DLD1 (cell line): Measurements from ENCODE around the gene CPSF4.
"Not testable (repeated sequence)": the region's sequence is repeated elsewhere in the genome, so short reads cannot be mapped to it uniquely, and the experiment has no call there.

Source experiments
- in situ Hi-C: cut with HindIII; loops from 2 replicates; pipeline ENCODE4 v1.10.0; 2017; ENCODE audit warnings: low sequenced_read_pairs

The CPSF4 gene

DNA sequence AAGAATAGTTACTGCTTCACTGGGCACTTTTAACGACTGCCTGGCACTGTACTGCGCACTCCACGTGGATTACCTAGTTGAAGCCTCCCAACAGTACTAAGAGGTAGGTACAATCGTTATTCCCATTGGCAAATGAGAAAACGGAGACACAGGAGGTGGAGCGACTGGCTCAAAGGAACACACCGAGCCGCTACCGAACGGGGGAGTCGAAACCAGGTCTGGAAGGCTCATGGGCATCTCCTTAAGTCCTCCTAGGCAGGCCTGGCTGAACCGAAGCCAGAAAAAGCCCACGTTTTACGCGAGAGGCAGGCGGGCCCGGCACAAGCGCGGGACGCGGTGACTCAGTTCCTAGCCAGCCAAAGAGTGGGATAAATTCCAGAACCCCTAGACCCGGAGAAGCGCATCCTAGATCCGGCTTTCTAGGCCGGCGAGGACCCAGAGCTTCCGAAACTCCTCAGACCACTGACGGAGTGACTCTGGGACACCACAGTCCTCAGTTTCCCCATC, 30.8 kb upstream of the CPSF4 start:
- in situ Hi-C loops, result no loop called here

DNA sequence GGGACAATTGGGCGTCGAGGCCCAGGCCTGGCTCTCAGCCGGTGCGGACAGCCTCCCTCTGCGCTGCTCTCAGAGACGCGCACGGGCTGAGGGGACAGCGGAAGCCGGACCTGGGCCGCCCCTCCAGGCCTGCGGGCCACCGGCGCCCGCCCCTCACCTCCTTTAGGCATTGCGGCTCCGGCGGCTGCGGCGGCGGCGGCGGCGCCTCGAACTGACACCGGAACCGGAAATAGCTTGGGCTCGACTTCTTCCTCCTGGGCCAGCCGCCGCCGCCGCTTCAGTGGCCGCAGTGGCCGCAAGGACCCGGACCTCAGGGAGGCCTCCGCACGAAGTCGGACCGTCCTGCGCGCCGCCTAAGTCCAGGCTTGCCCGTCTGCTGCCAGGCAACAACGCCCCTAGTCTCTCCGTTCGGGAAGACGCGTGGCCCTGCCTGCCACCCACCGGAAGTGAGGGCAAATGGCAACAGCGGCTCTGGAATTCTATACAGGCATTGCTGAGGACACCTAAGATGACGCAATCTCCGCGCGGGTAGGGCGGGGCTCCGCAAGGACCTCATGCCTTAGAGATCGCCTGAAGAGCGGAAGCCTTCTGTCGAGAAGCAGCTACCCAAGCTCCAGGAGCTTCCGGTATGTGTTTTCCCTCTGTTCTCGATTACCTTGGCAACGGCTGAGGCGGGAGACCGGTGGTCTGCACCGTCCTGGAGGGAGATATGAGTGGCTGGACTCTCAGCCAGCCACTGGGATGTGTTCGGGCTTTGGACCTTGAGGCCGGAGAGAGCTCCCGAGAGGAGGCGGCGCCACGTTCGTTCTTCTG, 30.2 kb upstream of the CPSF4 start, which contains the start of the genes BUD31 and PDAP1:
Gene BUD31 (plus strand): TSS at position 591 of the 813 bp plus-strand sequence. CDS start 2,124 bp downstream, outside the sequence.
Gene PDAP1 (minus strand): TSS at position 219 of the 813 bp plus-strand sequence. CDS start 49 bp downstream, at position 170.
- in situ Hi-C loops, result no loop called here

DNA sequence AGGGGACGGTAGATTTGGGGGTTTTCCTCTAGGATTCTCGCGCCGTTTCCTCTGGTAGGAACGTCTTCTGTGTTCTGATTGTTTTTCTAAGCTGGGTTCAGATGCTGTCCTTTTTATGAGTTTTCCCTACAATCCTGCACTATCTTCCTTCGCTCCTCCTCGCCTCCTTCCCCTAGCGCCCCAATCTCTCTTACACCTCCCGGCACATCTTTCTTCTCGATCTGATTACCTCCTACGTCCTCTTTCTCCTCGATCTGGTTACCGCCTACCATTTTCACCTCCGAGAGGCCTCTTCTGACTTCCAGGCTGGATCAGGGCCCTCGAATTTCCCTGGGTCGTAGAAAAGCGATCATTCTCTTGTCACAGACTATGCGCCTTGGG, 29.6 kb upstream of the CPSF4 start:
- in situ Hi-C loops, result no loop called here

DNA sequence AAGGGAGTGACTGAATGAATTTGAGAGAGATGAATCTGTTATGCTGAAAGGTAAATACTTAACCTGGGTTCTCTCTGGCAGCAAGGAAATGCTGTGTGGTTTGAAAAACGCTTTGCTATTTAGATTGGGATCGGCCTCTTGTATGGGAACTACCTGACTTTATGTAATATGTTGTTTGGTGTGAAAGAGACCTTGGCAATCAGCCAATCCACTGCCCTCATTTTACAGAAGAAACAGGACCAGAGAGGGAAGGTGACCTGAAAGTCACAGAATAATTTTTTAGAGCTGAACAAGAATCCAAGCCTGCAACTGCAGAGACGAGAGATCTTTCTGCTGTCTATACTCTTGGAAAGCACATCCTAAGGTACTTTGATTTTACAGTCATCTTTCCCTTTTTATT, 28.9 kb upstream of the CPSF4 start:
- in situ Hi-C loops, result no loop called here

DNA sequence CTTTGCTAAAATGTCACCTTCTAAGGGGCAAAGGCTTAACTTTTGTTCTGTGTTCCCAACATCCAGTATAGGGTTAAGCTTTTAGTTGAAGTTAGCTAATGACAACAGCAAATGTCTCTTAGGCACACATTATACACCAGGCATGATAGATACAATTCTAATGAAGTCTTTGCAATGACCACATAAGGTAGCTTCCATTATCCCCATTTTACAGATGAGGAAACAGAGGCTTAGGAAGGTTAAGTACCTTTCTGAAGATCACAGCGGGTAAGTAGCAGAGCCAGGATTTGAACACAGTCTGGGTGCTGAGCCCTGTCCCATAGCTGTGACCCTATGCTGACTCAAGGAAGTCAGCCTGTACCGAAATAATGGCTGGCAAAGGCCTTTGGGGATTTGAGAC, 28.1 kb upstream of the CPSF4 start:
- in situ Hi-C loops, result no loop called here

DNA sequence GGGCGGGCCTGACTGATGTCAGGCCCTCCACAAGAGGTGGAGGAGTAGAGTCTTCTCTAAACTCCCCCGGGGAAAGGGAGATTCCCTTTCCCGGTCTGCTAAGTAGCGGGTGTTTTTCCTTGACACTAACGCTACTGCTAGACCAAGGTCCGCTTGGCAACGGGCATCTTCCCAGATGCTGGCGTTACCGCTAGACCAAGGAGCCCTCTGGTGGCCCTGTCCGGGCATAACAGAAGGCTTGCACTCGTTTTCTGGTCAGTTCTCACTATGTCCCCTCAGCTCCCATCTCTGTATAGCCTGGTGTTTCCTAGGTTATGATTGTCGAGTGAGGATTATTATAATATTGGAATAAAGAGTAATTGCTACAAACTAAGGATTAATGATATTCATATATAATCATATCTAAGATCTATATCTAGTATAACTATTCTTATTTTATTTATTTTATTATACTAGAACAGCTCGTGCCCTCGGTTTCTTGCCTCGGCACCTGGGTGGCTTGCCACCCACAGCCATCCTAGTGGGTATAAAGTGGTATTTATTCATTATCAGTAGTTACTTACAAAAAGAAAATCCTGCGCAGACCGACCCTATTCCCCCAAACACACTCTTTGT, 23.1 kb upstream of the CPSF4 start:
- in situ Hi-C loops, result not testable (repeated sequence)

DNA sequence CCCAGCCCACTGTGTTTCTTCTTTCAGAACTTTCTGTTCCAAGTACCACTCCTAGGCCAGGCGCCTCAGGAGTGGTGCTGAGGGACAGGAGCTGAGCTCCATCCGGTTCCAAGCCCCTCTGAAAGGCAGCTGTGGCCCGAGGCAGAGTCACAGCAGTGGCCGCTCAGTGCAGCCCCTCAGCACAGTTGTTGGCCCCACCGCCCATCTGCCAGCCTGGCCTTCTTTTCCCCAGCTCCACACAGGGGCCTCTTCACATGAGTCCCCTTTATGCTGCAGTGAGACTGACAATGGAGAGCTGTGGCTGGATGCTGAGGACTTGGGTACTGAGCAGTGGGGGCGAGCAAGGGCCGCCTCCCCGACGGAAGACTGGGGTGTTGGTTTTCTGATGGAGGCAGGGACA, 20.5 kb upstream of the CPSF4 start:
- in situ Hi-C loops, result no loop called here

DNA sequence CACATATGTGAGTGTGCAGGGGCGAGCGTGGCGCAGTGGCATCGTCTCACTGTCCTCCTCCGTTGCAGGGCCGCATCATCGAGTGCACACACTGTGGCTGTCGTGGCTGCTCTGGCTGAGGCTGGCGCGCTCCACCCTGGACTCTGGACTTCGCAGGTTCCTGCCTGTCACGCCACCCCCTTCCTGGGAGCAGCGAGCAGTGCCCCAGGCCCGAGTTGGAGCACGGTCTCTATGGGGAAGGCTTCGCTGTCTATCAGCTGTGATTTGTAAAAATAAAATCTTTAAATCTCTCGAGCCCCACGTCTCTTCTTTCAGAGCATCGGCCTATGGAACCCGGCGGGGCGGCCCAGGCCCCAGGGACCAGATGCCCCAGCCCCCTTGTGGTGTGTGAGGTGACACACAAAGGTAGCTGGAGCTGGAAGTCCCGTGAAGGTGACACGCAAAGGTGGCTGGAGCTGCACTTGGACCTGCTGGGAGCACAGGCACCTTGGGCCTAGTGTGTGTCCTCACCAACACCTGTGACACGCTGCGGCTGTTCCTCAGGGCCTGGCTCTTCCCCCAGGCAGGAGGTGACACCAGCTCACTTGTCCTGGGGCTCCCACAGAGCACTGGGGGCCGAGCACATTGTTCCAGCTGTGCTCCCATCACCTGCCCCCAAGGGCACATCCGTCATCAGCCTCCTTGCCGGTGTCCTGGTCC, 19.3 kb upstream of the CPSF4 start:
- in situ Hi-C loops, result no loop called here

DNA sequence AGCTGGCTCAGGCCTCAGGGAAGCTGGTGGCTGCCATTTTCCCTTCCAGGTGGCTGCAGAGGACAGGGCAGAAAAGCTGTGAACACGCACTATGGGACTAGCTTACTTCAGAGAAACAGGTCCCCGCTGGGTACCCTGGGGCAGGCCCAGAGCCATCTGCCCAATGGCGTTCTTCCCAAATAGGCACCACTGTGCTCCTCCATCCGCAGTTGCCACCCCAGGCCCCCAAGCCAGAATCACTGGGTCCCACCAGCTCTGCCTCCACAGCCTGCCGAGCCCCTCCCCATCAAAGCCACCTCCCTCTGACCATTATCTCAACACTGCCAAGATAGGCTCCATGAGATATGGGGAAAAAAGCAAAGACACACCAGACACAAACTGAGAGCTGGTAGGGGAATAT, 18.5 kb upstream of the CPSF4 start:
- in situ Hi-C loops, result no loop called here

DNA sequence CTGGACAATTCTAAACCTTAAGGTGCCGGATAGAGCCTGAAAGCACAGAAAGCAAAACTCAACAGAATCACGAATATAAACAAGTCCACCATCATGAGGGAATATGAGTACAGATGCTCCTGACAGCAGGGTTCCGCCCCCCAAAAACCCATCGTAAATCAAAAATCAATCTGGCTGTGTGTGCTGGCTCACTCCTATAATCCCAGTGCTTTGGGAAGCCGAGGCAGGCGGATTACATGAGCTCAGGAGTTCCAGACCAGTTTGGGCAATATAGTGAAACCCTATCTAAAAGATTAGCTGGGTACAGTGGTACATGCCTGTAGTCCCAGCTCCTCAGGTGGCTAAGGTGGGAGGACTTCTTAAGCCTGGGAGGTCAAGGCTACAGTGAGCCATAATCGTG, 17.8 kb upstream of the CPSF4 start:
- in situ Hi-C loops, result no loop called here

DNA sequence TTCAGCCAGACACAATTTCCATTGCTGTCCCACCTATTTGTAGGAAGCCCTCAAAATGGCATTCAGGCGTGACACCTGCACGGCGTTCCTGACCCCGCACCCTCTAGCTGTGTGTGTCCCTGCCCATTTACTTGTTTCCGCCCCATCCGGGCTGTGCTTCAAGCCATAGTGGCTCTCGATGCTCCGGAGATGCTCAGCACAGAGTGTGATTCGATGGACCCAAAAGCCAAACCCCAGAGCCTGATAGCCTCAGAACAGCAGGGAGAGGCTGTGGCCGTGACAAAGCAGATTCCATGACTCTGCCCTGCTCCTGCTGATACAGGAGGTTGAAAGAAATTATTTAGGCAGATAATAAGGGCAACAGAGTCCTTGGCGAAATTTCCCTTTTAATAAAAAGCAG, 16.6 kb upstream of the CPSF4 start:
- in situ Hi-C loops, result no loop called here

DNA sequence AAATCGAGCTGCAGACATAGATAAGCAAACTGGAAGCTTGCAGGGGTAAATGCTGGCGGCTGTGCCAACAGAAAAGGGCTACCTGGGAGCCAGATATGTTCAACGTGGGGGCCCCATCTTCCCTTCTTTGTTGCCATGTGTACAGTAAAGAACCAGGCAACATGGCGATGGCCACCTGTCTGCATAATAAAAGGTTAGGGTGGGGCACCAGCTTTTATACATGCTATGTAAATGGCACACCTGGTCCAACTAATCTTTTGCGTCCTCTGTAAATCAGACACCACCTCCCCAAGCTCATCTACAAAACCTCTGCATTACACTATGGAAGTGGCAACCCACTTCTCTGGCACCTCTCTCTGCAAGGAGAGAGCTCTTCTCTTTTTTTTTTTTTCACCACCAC, 16.1 kb upstream of the CPSF4 start:
- in situ Hi-C loops, result no loop called here

DNA sequence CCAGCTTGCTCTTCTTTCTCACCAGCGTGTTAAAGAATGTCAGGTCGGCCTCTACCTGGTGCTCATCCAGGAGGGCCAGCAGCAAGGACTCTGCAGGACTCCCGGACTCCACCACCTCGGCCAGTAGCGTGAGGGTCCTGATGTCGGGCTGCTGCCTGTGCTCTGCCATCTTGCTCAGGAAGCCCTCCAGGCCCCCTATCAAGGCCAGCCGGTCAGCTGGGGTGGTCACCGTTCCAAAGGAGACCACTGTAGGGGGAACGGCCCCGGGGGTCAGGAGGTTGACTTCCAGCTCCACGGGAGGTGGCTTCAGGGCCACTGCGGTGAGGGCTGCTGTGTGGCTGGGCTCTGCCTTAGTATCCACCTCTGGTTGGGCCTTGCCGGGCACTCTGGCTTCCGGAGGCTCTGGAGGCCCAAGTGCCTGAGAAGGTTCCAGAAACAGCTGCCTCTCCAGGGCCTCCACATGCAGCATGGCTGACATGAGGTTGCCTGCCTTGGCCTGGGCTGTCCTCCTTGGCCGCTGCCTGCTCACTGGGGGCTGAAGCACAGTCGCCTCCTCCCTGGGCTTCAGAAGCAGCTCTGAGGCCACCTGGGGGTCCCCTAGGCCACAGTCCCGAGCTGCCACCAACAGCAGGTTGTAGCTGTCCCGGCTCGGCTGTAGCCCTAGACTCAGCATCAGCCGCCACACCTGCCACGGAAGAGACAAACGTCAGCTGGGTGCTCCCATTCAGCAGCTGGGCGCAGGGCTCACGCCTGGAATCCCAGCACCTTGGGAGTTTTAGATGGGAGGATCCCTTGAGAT, 13.6 kb upstream of the CPSF4 start:
- in situ Hi-C loops, result no loop called here

DNA sequence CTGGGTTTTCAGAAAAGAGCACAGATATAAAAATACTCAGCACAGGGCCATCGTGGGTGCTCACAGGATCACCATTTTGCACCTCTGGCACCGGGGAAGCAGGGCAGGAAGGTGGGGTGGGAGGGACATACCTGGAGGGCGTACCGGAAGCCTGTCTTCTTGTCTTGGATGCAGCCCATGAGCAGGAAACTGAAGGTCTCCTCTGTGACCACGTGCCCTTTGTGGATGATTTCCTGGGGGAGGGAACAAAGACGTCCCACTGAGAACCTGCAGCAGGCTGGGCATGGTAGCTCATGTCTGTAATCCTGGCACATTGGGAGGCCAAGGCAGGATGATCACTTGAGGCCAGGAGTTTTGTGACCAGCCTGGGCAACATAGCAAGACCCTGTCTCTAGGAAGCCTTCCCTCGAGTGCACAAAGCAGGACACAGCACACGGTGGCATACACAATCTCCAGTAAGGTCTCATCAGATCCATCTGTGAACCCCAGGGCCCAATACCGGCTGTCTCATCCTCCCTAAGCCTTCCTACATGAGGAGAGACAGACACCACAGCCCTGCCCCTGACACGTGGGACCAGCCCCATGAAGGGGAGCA, 9.7 kb upstream of the CPSF4 start:
- in situ Hi-C loops, result no loop called here

DNA sequence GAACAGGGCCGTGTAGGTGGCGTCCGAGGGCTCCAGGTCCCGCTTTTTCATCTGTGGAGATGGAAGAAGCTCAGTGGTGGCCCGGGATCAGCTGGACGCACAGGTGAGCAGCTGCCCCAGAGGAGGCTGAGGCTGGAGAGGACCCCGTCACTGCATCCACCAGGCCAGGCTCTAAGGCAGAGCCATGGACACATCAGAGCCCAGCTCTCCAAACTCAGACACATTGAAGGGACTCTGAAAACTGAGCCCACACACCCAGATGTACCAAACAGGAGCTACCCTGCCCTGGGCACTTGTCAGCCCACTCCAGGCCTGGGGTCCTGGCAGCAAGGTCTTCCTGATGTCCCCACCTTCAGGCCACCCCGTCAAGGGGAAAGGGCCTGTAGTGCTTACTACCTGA, 9.0 kb upstream of the CPSF4 start:
- in situ Hi-C loops, result no loop called here

DNA sequence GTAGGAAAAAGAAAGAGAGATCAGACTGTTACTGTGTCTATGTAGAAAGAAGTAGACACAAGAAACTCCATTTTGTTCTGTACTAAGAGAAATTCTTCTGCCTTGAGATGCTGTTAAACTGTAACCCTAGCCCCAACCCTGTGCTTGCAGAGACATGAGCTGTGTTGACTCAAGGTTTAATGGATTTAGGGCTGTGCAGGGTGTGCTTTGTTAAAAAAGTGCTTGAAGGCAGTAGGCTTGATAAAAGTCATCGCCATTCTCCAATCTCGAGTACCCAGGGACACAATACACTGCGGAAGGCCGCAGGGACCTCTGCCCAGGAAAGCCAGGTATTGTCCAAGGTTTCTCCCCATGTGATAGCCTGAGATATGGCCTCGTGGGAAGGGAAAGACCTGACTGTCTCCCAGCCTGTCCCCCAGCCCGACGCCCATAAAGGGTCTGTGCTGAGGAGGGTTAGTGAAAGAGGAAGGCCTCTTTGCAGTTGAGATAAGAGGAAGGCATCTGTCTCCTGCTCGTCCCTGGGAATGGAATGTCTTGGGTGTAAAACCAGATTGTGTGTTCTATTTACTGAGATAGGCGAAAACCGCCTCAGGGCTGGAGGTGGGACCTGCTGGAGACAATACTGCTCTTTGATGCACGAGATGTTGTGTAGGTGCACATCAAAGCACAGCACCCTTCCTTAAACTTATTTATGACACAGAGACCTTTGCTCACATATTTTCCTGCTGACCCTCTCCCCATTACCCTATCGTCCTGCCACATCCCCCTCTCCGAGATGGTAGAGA, 6.8 kb upstream of the CPSF4 start:
- in situ Hi-C loops, result not testable (repeated sequence)

DNA sequence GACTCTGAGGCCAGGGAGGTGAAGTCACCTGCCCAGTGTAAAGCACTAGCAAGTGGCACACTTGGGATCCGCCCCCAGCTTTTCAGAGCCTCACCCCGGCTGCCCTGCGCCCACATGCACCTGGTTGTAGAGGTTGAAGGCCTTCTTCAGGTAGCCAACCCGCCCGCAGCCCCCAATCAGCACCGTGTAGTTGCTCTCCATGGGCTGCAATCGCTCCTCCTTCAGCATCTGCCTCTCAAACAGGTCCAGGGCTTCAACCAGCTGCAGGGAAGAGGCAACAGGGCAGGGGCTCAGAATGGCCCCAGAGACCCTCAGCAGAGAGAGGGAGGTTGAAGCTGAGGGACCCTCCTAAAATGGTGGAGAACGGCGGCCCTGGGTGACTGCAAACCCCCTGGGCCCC, 5.6 kb upstream of the CPSF4 start:
- in situ Hi-C loops, result no loop called here

DNA sequence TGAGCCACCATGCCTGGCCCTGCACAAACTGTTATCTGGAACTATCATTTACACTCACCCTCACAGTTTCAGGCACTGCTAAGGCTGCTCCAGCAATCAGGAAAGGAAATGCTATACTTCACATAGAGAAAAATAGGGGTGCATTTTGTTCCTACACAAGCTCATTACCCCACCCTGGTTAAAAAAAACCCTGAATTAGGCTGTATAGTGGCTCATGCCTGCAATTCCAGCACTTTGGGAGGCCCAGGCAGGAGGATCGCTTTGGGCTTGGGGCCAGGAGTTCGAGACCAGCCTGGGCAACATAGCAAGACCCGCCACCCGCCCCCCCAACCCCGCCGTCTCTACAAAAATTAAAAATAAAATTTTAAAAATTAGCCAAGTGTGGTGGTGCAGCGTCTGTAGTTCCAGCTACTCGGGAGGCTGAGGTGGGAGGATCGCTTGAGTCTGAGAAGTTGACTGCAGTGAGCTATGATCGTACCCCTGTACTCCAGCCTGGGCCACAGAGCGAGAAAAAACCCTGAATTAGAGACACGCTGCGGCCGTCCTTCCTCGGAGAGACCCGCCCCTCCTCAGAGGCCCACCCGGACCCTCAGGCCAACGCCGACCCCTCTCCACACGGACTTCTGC, 684 bp upstream of the CPSF4 start:
- in situ Hi-C loops, result no loop called here

DNA sequence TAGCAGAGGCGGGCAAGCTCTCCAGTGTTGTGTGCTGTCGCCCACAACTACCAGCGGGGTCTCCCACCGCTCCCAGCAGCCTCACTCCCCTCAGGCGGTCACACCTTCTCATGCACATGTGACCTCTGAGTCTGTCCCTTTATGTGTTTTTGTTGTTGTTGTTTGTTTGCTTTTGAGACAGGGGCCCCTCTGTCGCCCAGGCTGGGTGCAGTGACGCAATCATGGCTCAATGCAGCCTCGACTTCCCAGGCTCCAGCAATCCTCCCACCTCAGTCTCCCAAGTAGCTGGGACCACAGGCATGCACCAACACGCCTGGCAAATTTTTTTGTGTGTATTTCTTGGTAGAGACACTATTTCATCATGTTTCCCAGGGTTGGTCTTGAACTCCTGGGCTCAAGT, 1.5 kb downstream of the CPSF4 start:
- in situ Hi-C loops, result no loop called here
